ENCODE data around the gene SNRNP70.

DNA sequence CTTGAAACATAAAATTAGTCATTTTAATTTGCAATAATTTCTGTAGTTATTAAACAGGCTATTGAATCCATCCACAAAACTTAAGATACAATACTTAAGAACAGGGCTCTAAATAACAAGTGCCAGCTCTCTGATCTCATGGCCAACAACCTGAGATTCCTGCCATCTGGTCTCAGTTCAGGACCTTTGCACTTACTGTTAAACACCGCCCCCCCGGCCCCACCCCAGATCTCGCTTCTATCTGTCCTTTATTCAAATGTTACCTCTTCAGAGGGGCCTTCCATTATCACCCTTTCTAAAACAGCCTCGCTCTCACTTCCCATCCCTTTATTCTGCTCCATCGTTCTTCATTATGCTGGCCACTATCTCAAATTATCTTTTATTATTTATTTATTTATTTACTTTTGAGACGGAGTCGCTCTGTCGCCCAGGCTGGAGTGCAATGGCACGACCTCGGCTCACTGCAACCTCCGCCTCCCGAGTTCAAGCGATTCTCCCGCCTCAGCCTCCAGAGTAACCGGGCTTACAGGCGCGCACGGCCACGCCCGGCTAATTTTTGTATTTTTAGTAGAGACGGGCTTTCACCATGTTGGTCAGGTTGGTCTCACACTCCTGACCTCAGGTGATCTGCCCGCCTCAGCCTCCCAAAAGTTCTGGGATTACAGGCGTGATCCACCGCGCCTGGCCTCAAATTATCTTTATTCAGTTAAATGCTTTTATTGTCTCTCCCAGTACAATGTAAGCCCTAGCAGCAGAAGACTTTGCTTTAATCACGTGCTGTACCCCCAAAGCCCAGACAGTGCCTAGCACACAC, 838 bp upstream of the SNRNP70 start:
- no peak for TF ChIP-seq POLR2A (IDR thresholded peaks at IDR 0.05)
- no peak for TF ChIP-seq CTCF (IDR thresholded peaks at IDR 0.05)

Data from ovary (tissue), 3 donors.